AG09319 (cell line): ENCODE data around the gene FBXO2.

Experiments used
- DNase-seq: peaks from one replicate; pipeline ENCODE4 v3.0.0-alpha.2; 2010; ENCODE audit warnings: low read depth; ENCODE audit errors: extremely low read depth
- CTCF ChIP-seq: IDR thresholded peaks from 2 replicates; pipeline ENCODE4 v1.5.1; 2011; ENCODE audit warnings: low read depth, mild to moderate bottlenecking, inconsistent platforms, low read length, moderate library complexity

The FBXO2 gene

GRCh38 chr1:11600836-11601235, 53.4 kb downstream of the FBXO2 start:
- TF ChIP-seq CTCF: no peak
- no peak for DNase-seq

- no peak for DNase-seq
- no peak for TF ChIP-seq CTCF
Observed at GRCh38 chr1:11599891-11600576, 54.2 kb downstream of the FBXO2 start.

- no peak for DNase-seq
- TF ChIP-seq CTCF: no peak
Observed at GRCh38 chr1:11598461-11598860, 55.8 kb downstream of the FBXO2 start.
